SK-N-SH (cell line): ENCODE data around the gene KCNT1. TPM values are rescaled to one million over a fixed set of nuclear protein-coding genes. Genes with fewer than 3 reads are reported as not detected.

Source experiments
- CTCF ChIA-PET: fragments of 300-600, 350-600 bp; formaldehyde crosslinking; extraction: SDS; loops from one replicate; lab custom pipeline; 2021; lab: Yijun Ruan, JAX
- POLR2A ChIA-PET: fragments of 350-600 bp; sonication (Branson Sonifier 250); formaldehyde crosslinking; extraction: SDS; loops from one replicate; lab custom pipeline; 2020; ENCODE audit warnings: antibody characterized with exemption, inconsistent platforms; lab: Yijun Ruan, JAX
- DNase-seq: peaks from one replicate; pipeline ENCODE4 v3.0.0; 2012
- H2AFZ ChIP-seq: fragments of 200-600 bp; sonication (generic); 2 replicates; pipeline ENCODE4 v1.8.1; 2016; ENCODE audit warnings: antibody characterized with exemption, mild to moderate bottlenecking, low read depth
- H3F3A ChIP-seq: fragments of 200-600 bp; sonication (generic); replicated peaks from 2 replicates; pipeline ENCODE3; 2016; ENCODE audit warnings: antibody characterized with exemption, mild to moderate bottlenecking; ENCODE audit not compliant: insufficient read depth
- H3K27ac ChIP-seq, 2 experiments: fragments of 200-500 bp in 1 of 2; fragments of 200-600 bp in 1 of 2; sonication (Bioruptor generic) in 1 of 2; sonication (generic), shearing (Covaris generic) in 1 of 2; 2 replicates each; pipeline versions ENCODE4 v1.5.1 to v1.6.1; 2014 to 2016; ENCODE audit warnings: low read depth in 2 of 2, inconsistent platforms in 1 of 2, low read length in 1 of 2, mild to moderate bottlenecking in 1 of 2, mixed read lengths in 1 of 2
- H3K27me3 ChIP-seq: fragments of 200-600 bp; sonication (generic), shearing (Covaris generic); 2 replicates; pipeline ENCODE4 v1.6.1; 2016; ENCODE audit warnings: mixed run types; ENCODE audit not compliant: insufficient read depth
- H3K36me3 ChIP-seq, 2 experiments: fragments of 200-500 bp in 1 of 2; fragments of 200-600 bp in 1 of 2; sonication (Bioruptor generic) in 1 of 2; sonication (generic) in 1 of 2; replicated peaks in 1 of 2; 2 replicates each; pipeline versions ENCODE3 to v1.5.1; 2014 to 2016; ENCODE audit warnings: low read length in 1 of 2, mild to moderate bottlenecking in 1 of 2; ENCODE audit not compliant: insufficient read depth in 2 of 2, control insufficient read depth in 1 of 2
- H3K4me1 ChIP-seq, 2 experiments: fragments of 200-500 bp in 1 of 2; fragments of 200-600 bp in 1 of 2; sonication (Bioruptor generic) in 1 of 2; sonication (generic), shearing (Covaris generic) in 1 of 2; 2 replicates each; pipeline versions ENCODE4 v1.5.1 to v1.6.1; 2014 to 2016; ENCODE audit warnings: low read depth in 1 of 2, low read length in 1 of 2, mixed run types in 1 of 2; ENCODE audit not compliant: insufficient read depth in 2 of 2, control insufficient read depth in 1 of 2
- H3K4me2 ChIP-seq: fragments of 200-600 bp; sonication (generic), shearing (Covaris generic); 2 replicates; pipeline ENCODE4 v1.6.1; 2017; ENCODE audit warnings: mixed run types
- H3K4me3 ChIP-seq, 2 experiments: fragments of 200-500 bp in 1 of 2; fragments of 200-600 bp in 1 of 2; sonication (Bioruptor generic) in 1 of 2; sonication (generic), shearing (Covaris generic) in 1 of 2; 2 replicates each; pipeline versions ENCODE4 v1.5.1 to v1.8.1; 2014 to 2016; ENCODE audit warnings: low read depth in 2 of 2, inconsistent platforms in 1 of 2, low read length in 1 of 2, mild to moderate bottlenecking in 1 of 2, mixed read lengths in 1 of 2, moderate library complexity in 1 of 2
- H3K79me2 ChIP-seq: fragments of 200-600 bp; sonication (generic); 2 replicates; pipeline ENCODE4 v1.8.1; 2017; ENCODE audit warnings: mild to moderate bottlenecking; ENCODE audit not compliant: insufficient read depth
- H3K9ac ChIP-seq: fragments of 200-600 bp; sonication (generic); 2 replicates; pipeline ENCODE4 v1.6.1; 2017; ENCODE audit warnings: mixed run types
- H3K9me2 ChIP-seq: fragments of 200-600 bp; sonication (generic); 2 replicates; pipeline ENCODE4 v1.6.1; 2017; ENCODE audit warnings: mixed run types
- H3K9me3 ChIP-seq: fragments of 200-600 bp; sonication (generic); 2 replicates; pipeline ENCODE4 v1.6.1; 2017; ENCODE audit warnings: mixed run types, mild to moderate bottlenecking, moderate library complexity
- H4K20me1 ChIP-seq: fragments of 200-600 bp; sonication (generic); 2 replicates; pipeline ENCODE4 v1.6.1; 2017; ENCODE audit warnings: mild to moderate bottlenecking, mixed run types; ENCODE audit not compliant: insufficient read depth
- CHD2 ChIP-seq: fragments of 150-350 bp; IDR thresholded peaks from 2 replicates; pipeline ENCODE4 v1.6.1; 2018; ENCODE audit warnings: low read length; ENCODE audit not compliant: partially characterized antibody
- EZH2phosphoT487 ChIP-seq: fragments of 200-600 bp; sonication (generic); IDR thresholded peaks from 2 replicates; pipeline ENCODE4 v1.6.1; 2017; ENCODE audit warnings: low read depth, mixed run types, mild to moderate bottlenecking, antibody characterized with exemption, moderate library complexity, borderline replicate concordance
- FOSL2 ChIP-seq: IDR thresholded peaks from 2 replicates; pipeline ENCODE4 v1.4.0; 2012; ENCODE audit warnings: low read depth, mild to moderate bottlenecking, moderate library complexity, borderline replicate concordance
- FOXJ3 ChIP-seq: sonication (generic); formaldehyde crosslinking; IDR thresholded peaks from 2 replicates; pipeline ENCODE4 v1.5.1; 2020; ENCODE audit warnings: mild to moderate bottlenecking, missing genetic modification reagents
- GATA2 ChIP-seq: sonication (generic); formaldehyde crosslinking; IDR thresholded peaks from 2 replicates; pipeline ENCODE4 v1.5.0; 2020; ENCODE audit warnings: mild to moderate bottlenecking, missing genetic modification reagents
- NRF1 ChIP-seq: IDR thresholded peaks from 2 replicates; pipeline ENCODE4 v1.6.1; 2012; ENCODE audit warnings: low read depth, mild to moderate bottlenecking, low read length
- SMC3 ChIP-seq: IDR thresholded peaks from 2 replicates; pipeline ENCODE4 v1.6.1; 2012; ENCODE audit warnings: low read depth, low read length, improper control_type of control experiment
- TEAD4 ChIP-seq: IDR thresholded peaks from 2 replicates; pipeline ENCODE4 v1.4.0; 2012; ENCODE audit warnings: mild to moderate bottlenecking, borderline replicate concordance; ENCODE audit not compliant: insufficient read depth
- ZBTB33 ChIP-seq: IDR thresholded peaks from 2 replicates; pipeline ENCODE4 v1.4.0; 2012; ENCODE audit warnings: low read depth, borderline replicate concordance
- WGBS: methylation state at CpG from one replicate; pipeline ENCODE4 v1.1.6; 2017; ENCODE audit warnings: low lambda C conversion rate; 5-methylcytosine and 5-hydroxymethylcytosine counted together
- polyA plus RNA-seq, 3 experiments: library from polyadenylated mRNA; depleted of rRNA; stranded (reverse); fragments of >200 nt; gene quantifications; 2 replicates each; pipeline ENCODE4 v1.2.3, GENCODE V29; 2012
- TF ChIP-seq, protein P1 (sequence below): fragments of 200-600 bp; sonication (generic); IDR thresholded peaks from 2 replicates; pipeline ENCODE4 v1.6.1; 2017; ENCODE audit warnings: antibody characterized with exemption, mild to moderate bottlenecking, moderate library complexity
- TF ChIP-seq, protein P2 (sequence below): fragments of 150-350 bp; IDR thresholded peaks from 2 replicates; pipeline ENCODE4 v1.6.1; 2016; ENCODE audit warnings: mild to moderate bottlenecking, low read depth, low read length

The KCNT1 gene
- polyA plus RNA-seq, 1 of the 3 experiments (the other 2 are of a cell fraction) = 0.08 TPM

DNA sequence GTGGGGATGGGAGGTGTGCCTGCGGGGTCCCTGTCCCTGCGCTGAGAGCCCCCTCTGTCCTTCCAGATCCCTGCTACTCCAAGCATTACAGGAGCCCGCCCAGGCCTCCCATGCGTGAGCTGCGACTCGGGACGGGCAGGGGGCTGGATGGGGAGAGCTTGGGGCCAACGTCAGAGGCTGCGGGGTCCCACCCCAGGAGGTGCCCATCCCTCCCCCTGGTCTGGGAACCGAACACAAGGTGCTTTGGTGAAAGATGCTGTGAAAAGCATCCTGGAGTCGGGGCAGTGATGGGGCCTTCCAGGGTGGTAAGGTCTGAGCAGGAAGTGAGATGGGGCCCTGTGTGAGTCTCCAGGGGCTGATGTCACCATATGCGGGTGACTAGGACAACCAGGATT is 36.2 kb upstream of the KCNT1 start:
- Histone ChIP-seq H3K27ac (no peak overlapping the region), H3K4me1 (peaks cover 0 to 2% of the 10 kb centered on the region in 2 experiments; a peak in 1 of 4 replicates), H3K4me3 (no peak overlapping the region), H3K9me3 (no peaks in the 10 kb centered on the region), H3F3A (no peaks in the 10 kb centered on the region), H3K36me3 (no peaks in the 10 kb centered on the region), H3K27me3 (no peaks in the 10 kb centered on the region)
- WGBS = 50% methylated on average over 12 of the region's 12 CpGs
- CTCF ChIA-PET = no interaction called here
- TF ChIP-seq FOSL2 = no peak
- no peak for TF ChIP-seq EZH2phosphoT487
- no peak for TF ChIP-seq TEAD4
- no peak for TF ChIP-seq FOXJ3 (CRISPR knock-in tag)
- TF ChIP-seq CHD2 = no peak
- TF ChIP-seq SMC3 = no peak
- TF ChIP-seq GATA2 (CRISPR knock-in tag) = no peak
- no peak for TF ChIP-seq NRF1
- TF ChIP-seq, protein P1, sequence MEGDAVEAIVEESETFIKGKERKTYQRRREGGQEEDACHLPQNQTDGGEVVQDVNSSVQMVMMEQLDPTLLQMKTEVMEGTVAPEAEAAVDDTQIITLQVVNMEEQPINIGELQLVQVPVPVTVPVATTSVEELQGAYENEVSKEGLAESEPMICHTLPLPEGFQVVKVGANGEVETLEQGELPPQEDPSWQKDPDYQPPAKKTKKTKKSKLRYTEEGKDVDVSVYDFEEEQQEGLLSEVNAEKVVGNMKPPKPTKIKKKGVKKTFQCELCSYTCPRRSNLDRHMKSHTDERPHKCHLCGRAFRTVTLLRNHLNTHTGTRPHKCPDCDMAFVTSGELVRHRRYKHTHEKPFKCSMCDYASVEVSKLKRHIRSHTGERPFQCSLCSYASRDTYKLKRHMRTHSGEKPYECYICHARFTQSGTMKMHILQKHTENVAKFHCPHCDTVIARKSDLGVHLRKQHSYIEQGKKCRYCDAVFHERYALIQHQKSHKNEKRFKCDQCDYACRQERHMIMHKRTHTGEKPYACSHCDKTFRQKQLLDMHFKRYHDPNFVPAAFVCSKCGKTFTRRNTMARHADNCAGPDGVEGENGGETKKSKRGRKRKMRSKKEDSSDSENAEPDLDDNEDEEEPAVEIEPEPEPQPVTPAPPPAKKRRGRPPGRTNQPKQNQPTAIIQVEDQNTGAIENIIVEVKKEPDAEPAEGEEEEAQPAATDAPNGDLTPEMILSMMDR = no peak
- TF ChIP-seq ZBTB33 = no peak
- TF ChIP-seq, protein P2, sequence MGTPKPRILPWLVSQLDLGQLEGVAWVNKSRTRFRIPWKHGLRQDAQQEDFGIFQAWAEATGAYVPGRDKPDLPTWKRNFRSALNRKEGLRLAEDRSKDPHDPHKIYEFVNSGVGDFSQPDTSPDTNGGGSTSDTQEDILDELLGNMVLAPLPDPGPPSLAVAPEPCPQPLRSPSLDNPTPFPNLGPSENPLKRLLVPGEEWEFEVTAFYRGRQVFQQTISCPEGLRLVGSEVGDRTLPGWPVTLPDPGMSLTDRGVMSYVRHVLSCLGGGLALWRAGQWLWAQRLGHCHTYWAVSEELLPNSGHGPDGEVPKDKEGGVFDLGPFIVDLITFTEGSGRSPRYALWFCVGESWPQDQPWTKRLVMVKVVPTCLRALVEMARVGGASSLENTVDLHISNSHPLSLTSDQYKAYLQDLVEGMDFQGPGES = no peak
- TF ChIP-seq, all 33 proteins: peak for 0
- Histone ChIP-seq H3K9me2 (no peaks in the 10 kb centered on the region), H4K20me1 (no peaks in the 10 kb centered on the region), H3K9ac (no peak overlapping the region), H3K4me2 (no peak overlapping the region), H2AFZ (no peak overlapping the region), H3K79me2 (no peaks in the 10 kb centered on the region)
- DNase-seq = peak; percentile 10
- POLR2A ChIA-PET = no interaction called here
